IMR-90 (cell line): ENCODE data around the gene IL17B. TPM values are rescaled to one million over a fixed set of nuclear protein-coding genes. Genes with fewer than 3 reads are reported as not detected.
A peak's percentile ranks its signal among the peaks of the same experiment; 100 is the strongest.

ENCODE experiments used
- ATAC-seq: fragments of 200-7000 bp; cut with Tn5 transposase; 2 replicates; pipeline ENCODE4 v1.9.1; 2020; ENCODE audit warnings: low read depth, mild to moderate bottlenecking, moderate library complexity
- BruUV-seq: library from RNA; stranded (reverse); fragments of 400-500 nt; replicated peaks from 2 replicates; lab custom pipeline; 2021; lab: Mats Ljungman, UMichigan
- CTCF ChIA-PET: fragments of 300-600 bp; formaldehyde crosslinking; extraction: SDS; loops from one replicate; lab custom pipeline; 2021; ENCODE audit warnings: antibody characterized with exemption; lab: Yijun Ruan, JAX
- POLR2A ChIA-PET: fragments of 300-600 bp; sonication (Branson Sonifier 250); formaldehyde crosslinking; loops from one replicate; lab custom pipeline; 2022; ENCODE audit warnings: antibody characterized with exemption; ENCODE audit not compliant: unreplicated experiment; lab: Charles Lee
- DNase-seq: peaks from one replicate; pipeline ENCODE4 v3.0.0; 2013
- H2AFZ ChIP-seq: replicated peaks from 2 replicates; pipeline ENCODE3; 2013; ENCODE audit warnings: low read length, mild to moderate bottlenecking; ENCODE audit not compliant: poor library complexity
- H2AK5ac ChIP-seq: 2 replicates; pipeline ENCODE4 v1.6.1; 2013; ENCODE audit warnings: low read depth, low read length, inconsistent platforms
- H2AK9ac ChIP-seq: replicated peaks from 2 replicates; pipeline ENCODE3; 2013; ENCODE audit warnings: mild to moderate bottlenecking, low read depth, low read length, moderate library complexity; ENCODE audit not compliant: poor library complexity
- H2BK120ac ChIP-seq: 2 replicates; pipeline ENCODE4 v1.6.1; 2013; ENCODE audit warnings: low read depth, low read length, inconsistent platforms
- H2BK15ac ChIP-seq: 3 replicates; pipeline ENCODE4 v1.6.1; 2013; ENCODE audit warnings: low read depth, low read length, inconsistent platforms
- H2BK20ac ChIP-seq: 2 replicates; pipeline ENCODE4 v1.6.1; 2013; ENCODE audit warnings: low read depth, mild to moderate bottlenecking, inconsistent platforms, low read length, moderate library complexity
- H2BK5ac ChIP-seq: 2 replicates; pipeline ENCODE4 v1.6.1; 2013; ENCODE audit warnings: mild to moderate bottlenecking, low read depth, low read length, inconsistent platforms; ENCODE audit not compliant: poor library complexity, severe bottlenecking
- H3K14ac ChIP-seq: replicated peaks from 2 replicates; pipeline ENCODE4 v1.6.1; 2013; ENCODE audit warnings: low read depth, low read length, inconsistent platforms
- H3K18ac ChIP-seq: 2 replicates; pipeline ENCODE4 v1.6.1; 2013; ENCODE audit warnings: low read depth, low read length, control low read depth
- H3K23ac ChIP-seq: 2 replicates; pipeline ENCODE4 v1.6.1; 2013; ENCODE audit warnings: low read depth, low read length, inconsistent platforms
- H3K27ac ChIP-seq: 2 replicates; pipeline ENCODE4 v1.5.1; 2013; ENCODE audit warnings: mild to moderate bottlenecking, control low read depth, low read length; ENCODE audit not compliant: insufficient read depth
- H3K27me3 ChIP-seq: 2 replicates; pipeline ENCODE4 v1.6.1; 2013; ENCODE audit warnings: low read length; ENCODE audit not compliant: control insufficient read depth, insufficient read depth
- H3K36me3 ChIP-seq: 2 replicates; pipeline ENCODE4 v1.6.1; 2013; ENCODE audit warnings: low read length, mixed read lengths; ENCODE audit not compliant: control insufficient read depth, insufficient read depth
- H3K4ac ChIP-seq: 2 replicates; pipeline ENCODE4 v1.6.1; 2013; ENCODE audit warnings: low read depth, low read length, inconsistent platforms
- H3K4me1 ChIP-seq: 2 replicates; pipeline ENCODE4 v1.6.1; 2013; ENCODE audit warnings: low read length, mixed read lengths; ENCODE audit not compliant: control insufficient read depth, insufficient read depth
- H3K4me2 ChIP-seq: 2 replicates; pipeline ENCODE4 v1.6.1; 2013; ENCODE audit warnings: low read depth, mild to moderate bottlenecking, control low read depth, low read length, moderate library complexity
- H3K4me3 ChIP-seq: 2 replicates; pipeline ENCODE4 v1.5.1; 2013; ENCODE audit warnings: low read depth, mild to moderate bottlenecking, control low read depth, low read length, moderate library complexity; ENCODE audit not compliant: insufficient read depth
- H3K56ac ChIP-seq: 2 replicates; pipeline ENCODE4 v1.6.1; 2013; ENCODE audit warnings: low read length, inconsistent platforms; ENCODE audit not compliant: insufficient read depth; ENCODE audit errors: extremely low read depth
- H3K79me1 ChIP-seq, 2 experiments: 2 replicates each; pipeline ENCODE4 v1.6.1; 2013; ENCODE audit warnings: low read length in 2 of 2, inconsistent platforms in 1 of 2, low read depth in 1 of 2
- H3K9ac ChIP-seq: 2 replicates; pipeline ENCODE4 v1.6.1; 2013; ENCODE audit warnings: low read depth, low read length, control low read depth
- H3K9me1 ChIP-seq: 2 replicates; pipeline ENCODE4 v1.6.1; 2013; ENCODE audit warnings: low read length, inconsistent platforms; ENCODE audit not compliant: insufficient read depth
- H3K9me3 ChIP-seq: 2 replicates; pipeline ENCODE4 v1.6.1; 2013; ENCODE audit warnings: low read length; ENCODE audit not compliant: control insufficient read depth, insufficient read depth
- H4K20me1 ChIP-seq: 2 replicates; pipeline ENCODE4 v1.6.1; 2013; ENCODE audit warnings: low read length, inconsistent platforms; ENCODE audit not compliant: insufficient read depth
- H4K5ac ChIP-seq: 2 replicates; pipeline ENCODE4 v1.6.1; 2013; ENCODE audit warnings: mild to moderate bottlenecking, low read depth, low read length, control low read depth
- H4K8ac ChIP-seq, 2 experiments: 2 replicates each; pipeline ENCODE4 v1.6.1; 2013; ENCODE audit warnings: low read depth in 2 of 2, low read length in 2 of 2, control low read depth in 1 of 2, inconsistent platforms in 1 of 2
- H4K91ac ChIP-seq: 2 replicates; pipeline ENCODE4 v1.6.1; 2013; ENCODE audit warnings: low read depth, low read length, inconsistent platforms; ENCODE audit not compliant: insufficient read depth
- CHD1 ChIP-seq: IDR thresholded peaks from 2 replicates; pipeline ENCODE4 v1.6.1; 2012; ENCODE audit warnings: low read depth, low read length, improper control_type of control experiment
- MAFK ChIP-seq: IDR thresholded peaks from 2 replicates; pipeline ENCODE4 v1.6.1; 2012; ENCODE audit warnings: low read depth, low read length, improper control_type of control experiment
- WGBS, 2 experiments: methylation state at CpG; one replicate each; pipeline versions ENCODE4 v1.1.5 to v1.1.7; 2013; ENCODE audit warnings: missing lambda C conversion rate in 2 of 2; ENCODE audit not compliant: insufficient read length in 1 of 2; ENCODE audit errors: extremely low coverage in 2 of 2; 5-methylcytosine and 5-hydroxymethylcytosine counted together
- dilution Hi-C: fragments of 300-500 bp; cut with HindIII; formaldehyde crosslinking; loops from one replicate; pipeline ENCODE4 v1.14.3; 2018; ENCODE audit warnings: low sequenced_read_pairs; ENCODE audit not compliant: unreplicated experiment
- in situ Hi-C: fragments of 300-500 bp; cut with MboI; formaldehyde crosslinking; loops from 3 replicates; pipeline ENCODE4 v1.14.3; 2019; ENCODE audit warnings: low sequenced_read_pairs, inconsistent platforms, mixed read lengths
- intact Hi-C: fragments of 100-400 bp; cut with micrococcal nuclease; formaldehyde crosslinking; loops from 2 replicates; pipeline ENCODE4 v1.10.0; 2022
- polyA plus RNA-seq, 3 experiments: library from polyadenylated mRNA; depleted of rRNA; stranded (reverse); fragments of >200 nt; gene quantifications; 2 replicates each; pipeline ENCODE4 v1.2.3, GENCODE V29; 2012; ENCODE audit warnings: low replicate concordance in 1 of 3
- total RNA-seq: library from RNA; depleted of rRNA; stranded (reverse); fragments of >200 nt; gene quantifications from 2 replicates; pipeline ENCODE4 v1.2.3, GENCODE V29; 2012
- TF ChIP-seq, protein P1 (sequence below): conservative IDR thresholded peaks from 2 replicates; pipeline ENCODE4 v1.5.1; 2012; ENCODE audit warnings: mild to moderate bottlenecking, low read depth, low read length, improper control_type of control experiment
- TF ChIP-seq, protein P2 (sequence below): fragments of 150-350 bp; IDR thresholded peaks from 2 replicates; pipeline ENCODE4 v1.6.1; 2017; ENCODE audit warnings: mild to moderate bottlenecking, antibody characterized with exemption, low read length, low read depth

Gene IL17B
- total and polyA plus RNA-seq, 2 of the 4 experiments (the other 2 are of a cell fraction) = 0.31 TPM; not detected in 1

GRCh38 chr5:149412783-149413476 lies 33.8 kb upstream of the IL17B start:
- POLR2A ChIA-PET = interaction anchor here (0.7 to 5.1 kb wide), 2 partner anchors 11 to 442 kb away, joined by 4 to 22 read pairs; no protein-coding TSS in a partner anchor
- 86% methylated on average over 4 of the region's 8 CpGs; no CpG with 5 or more reads in 1 of the 2 experiments for WGBS, 2 experiments
- peak overlapping the region; percentile 52 for H3K9ac ChIP-seq

More at GRCh38 chr5:149412783-149413476, 33.8 kb upstream of the IL17B start:
- Histone ChIP-seq H2AK9ac (peak overlapping the region; percentile 75), H3K4ac (peak overlapping the region; percentile 61), H4K5ac (no peak overlapping the region), H3K56ac (no peak overlapping the region), H3K79me1 (peaks cover 4 to 76% of the 10 kb centered on the region in 2 experiments; a peak in 3 of 4 replicates), H2BK15ac (no peak overlapping the region; the same call in 2 of the 3 replicates), H2AFZ (peak overlapping the region; percentile 38), H2AK5ac (peak overlapping the region; percentile 62), H3K27ac (peak overlapping the region; percentile 67), H3K4me2 (peak overlapping the region; percentile 23), H3K9me3 (no peaks in the 10 kb centered on the region), H4K8ac (peak overlapping the region in 1 of 2 experiments; percentile 39; a peak in 1 of 4 replicates), H3K4me3 (no peak overlapping the region), H3K4me1 (peaks cover 57% of the 10 kb centered on the region), H3K36me3 (peaks cover 81% of the 10 kb centered on the region), H2BK5ac (peak overlapping the region; percentile 68), H3K9me1 (peaks cover 27% of the 10 kb centered on the region), H3K23ac (peak overlapping the region; percentile 83), H4K20me1 (peaks cover 96% of the 10 kb centered on the region), H3K14ac (peak overlapping the region; percentile 66), H3K27me3 (no peaks in the 10 kb centered on the region), H4K91ac (peak overlapping the region; percentile 26; the same call in 1 of the 2 replicates), H2BK20ac (no peak overlapping the region), H2BK120ac (no peak overlapping the region), H3K18ac (no peak overlapping the region)
- TF ChIP-seq, protein P1, sequence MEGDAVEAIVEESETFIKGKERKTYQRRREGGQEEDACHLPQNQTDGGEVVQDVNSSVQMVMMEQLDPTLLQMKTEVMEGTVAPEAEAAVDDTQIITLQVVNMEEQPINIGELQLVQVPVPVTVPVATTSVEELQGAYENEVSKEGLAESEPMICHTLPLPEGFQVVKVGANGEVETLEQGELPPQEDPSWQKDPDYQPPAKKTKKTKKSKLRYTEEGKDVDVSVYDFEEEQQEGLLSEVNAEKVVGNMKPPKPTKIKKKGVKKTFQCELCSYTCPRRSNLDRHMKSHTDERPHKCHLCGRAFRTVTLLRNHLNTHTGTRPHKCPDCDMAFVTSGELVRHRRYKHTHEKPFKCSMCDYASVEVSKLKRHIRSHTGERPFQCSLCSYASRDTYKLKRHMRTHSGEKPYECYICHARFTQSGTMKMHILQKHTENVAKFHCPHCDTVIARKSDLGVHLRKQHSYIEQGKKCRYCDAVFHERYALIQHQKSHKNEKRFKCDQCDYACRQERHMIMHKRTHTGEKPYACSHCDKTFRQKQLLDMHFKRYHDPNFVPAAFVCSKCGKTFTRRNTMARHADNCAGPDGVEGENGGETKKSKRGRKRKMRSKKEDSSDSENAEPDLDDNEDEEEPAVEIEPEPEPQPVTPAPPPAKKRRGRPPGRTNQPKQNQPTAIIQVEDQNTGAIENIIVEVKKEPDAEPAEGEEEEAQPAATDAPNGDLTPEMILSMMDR = no peak
- no peak for TF ChIP-seq MAFK
- no peak for TF ChIP-seq CHD1
- TF ChIP-seq, protein P2, sequence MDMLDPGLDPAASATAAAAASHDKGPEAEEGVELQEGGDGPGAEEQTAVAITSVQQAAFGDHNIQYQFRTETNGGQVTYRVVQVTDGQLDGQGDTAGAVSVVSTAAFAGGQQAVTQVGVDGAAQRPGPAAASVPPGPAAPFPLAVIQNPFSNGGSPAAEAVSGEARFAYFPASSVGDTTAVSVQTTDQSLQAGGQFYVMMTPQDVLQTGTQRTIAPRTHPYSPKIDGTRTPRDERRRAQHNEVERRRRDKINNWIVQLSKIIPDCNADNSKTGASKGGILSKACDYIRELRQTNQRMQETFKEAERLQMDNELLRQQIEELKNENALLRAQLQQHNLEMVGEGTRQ = peak; percentile 44; the same call in 1 of the 2 replicates
- DNase-seq (no peak), ATAC-seq (peak; percentile 4)
- in situ Hi-C loops (no loop called here), dilution Hi-C loops (no loop called here), intact Hi-C loops (no loop called here)
- CTCF ChIA-PET = interaction anchor here (0.5 to 0.6 kb wide), 2 partner anchors 46 to 189 kb away, joined by 3 read pairs; no protein-coding TSS in a partner anchor
- BruUV-seq = no TSS peak
